SW480 (cell line): ENCODE results near the gene FOXO4.
A peak's percentile ranks its signal among the peaks of the same experiment; 100 is the strongest.
"Not testable (repeated sequence)": the region's sequence is repeated elsewhere in the genome, so short reads cannot be mapped to it uniquely, and the experiment has no call there.

Source experiments
- DNase-seq: peaks from one replicate; pipeline ENCODE4 v3.0.0-alpha.2; 2016; ENCODE audit warnings: low spot score

The FOXO4 gene

GRCh38 chrX:71095555-71095980, at the start of gene FOXO4:
TSS of gene FOXO4 (plus strand) at chrX:71095851. CDS start at chrX:71096529, 678 bp downstream.
- DNase-seq = peak; percentile 84

- DNase-seq = not testable (repeated sequence)
Observed at GRCh38 chrX:71047891-71048290, 47.8 kb upstream of the FOXO4 start.

GRCh38 chrX:71052721-71053120, 42.9 kb upstream of the FOXO4 start:
- no peak for DNase-seq

- DNase-seq = no peak
Observed at GRCh38 chrX:71053217-71053621, 42.4 kb upstream of the FOXO4 start.

- no peak for DNase-seq
Observed at GRCh38 chrX:71056867-71057266, 38.8 kb upstream of the FOXO4 start.

GRCh38 chrX:71057848-71058530, 37.7 kb upstream of the FOXO4 start:
- no peak for DNase-seq

- no peak for DNase-seq
Observed at GRCh38 chrX:71060127-71060526, 35.5 kb upstream of the FOXO4 start.

- no peak for DNase-seq
Observed at GRCh38 chrX:71067089-71067488, 28.6 kb upstream of the FOXO4 start.

- peak; percentile 24 for DNase-seq
Observed at GRCh38 chrX:71067712-71068043, 28.0 kb upstream of the FOXO4 start.

GRCh38 chrX:71068044-71068918, 27.4 kb upstream of the FOXO4 start, which contains the start of gene SNX12:
TSS of gene SNX12 (minus strand) at chrX:71068334. CDS start at chrX:71068306, 28 bp downstream.
- peak; percentile 94 for DNase-seq

GRCh38 chrX:71070531-71070930, 25.1 kb upstream of the FOXO4 start:
- DNase-seq = no peak

GRCh38 chrX:71081330-71082123, 14.1 kb upstream of the FOXO4 start:
- no peak for DNase-seq

GRCh38 chrX:71082124-71082647, 13.5 kb upstream of the FOXO4 start:
- no peak for DNase-seq

GRCh38 chrX:71082822-71083221, 12.8 kb upstream of the FOXO4 start:
- no peak for DNase-seq

- no peak for DNase-seq
Observed at GRCh38 chrX:71085900-71086299, 9.8 kb upstream of the FOXO4 start.

- no peak for DNase-seq
Observed at GRCh38 chrX:71091263-71091662, 4.4 kb upstream of the FOXO4 start.

- no peak for DNase-seq
Observed at GRCh38 chrX:71095033-71095432, 618 bp upstream of the FOXO4 start.

- DNase-seq = peak; percentile 61
Observed at GRCh38 chrX:71095981-71096759, 519 bp downstream of the FOXO4 start.

GRCh38 chrX:71096760-71097032, 1.0 kb downstream of the FOXO4 start:
- DNase-seq = no peak

GRCh38 chrX:71098302-71098701, 2.7 kb downstream of the FOXO4 start:
- DNase-seq = peak; percentile 58

GRCh38 chrX:71098951-71099506, 3.4 kb downstream of the FOXO4 start:
- no peak for DNase-seq
